HG03064 (cell line): ENCODE results near the gene HSD17B12.

Source experiments
- ATAC-seq: cut with Tn5 transposase; IDR thresholded peaks from one replicate; pipeline ENCODE4 v1.9.1; 2021; ENCODE audit warnings: low read depth; ENCODE audit not compliant: unreplicated experiment

The HSD17B12 gene

GRCh38 chr11:43856993-43857392, 176.5 kb downstream of the HSD17B12 start:
- ATAC-seq = no peak

GRCh38 chr11:43861141-43861540, 180.6 kb downstream of the HSD17B12 start:
- ATAC-seq = no peak

GRCh38 chr11:43866520-43866919, 186.0 kb downstream of the HSD17B12 start:
- ATAC-seq = no peak

GRCh38 chr11:43866969-43867368, 186.4 kb downstream of the HSD17B12 start:
- ATAC-seq = no peak

GRCh38 chr11:43868852-43869567, 188.5 kb downstream of the HSD17B12 start:
- ATAC-seq = peak; percentile 99

GRCh38 chr11:43871051-43871450, 190.5 kb downstream of the HSD17B12 start:
- ATAC-seq = no peak

- no peak for ATAC-seq
Measured at GRCh38 chr11:43872995-43873394, 192.5 kb downstream of the HSD17B12 start.

GRCh38 chr11:43874078-43874477, 193.5 kb downstream of the HSD17B12 start:
- no peak for ATAC-seq

- ATAC-seq = peak; percentile 61
Measured at GRCh38 chr11:43874738-43875137, 194.2 kb downstream of the HSD17B12 start.

- ATAC-seq = no peak
Measured at GRCh38 chr11:43879789-43880639, 199.5 kb downstream of the HSD17B12 start.

- peak; percentile 98 for ATAC-seq
Measured at GRCh38 chr11:43880640-43881159, 200.2 kb downstream of the HSD17B12 start, which contains the start of gene ALKBH3. Gene ALKBH3, plus strand, starts transcription at chr11:43880831. Its CDS starts 1,822 bp downstream, at chr11:43882653.

- no peak for ATAC-seq
Measured at GRCh38 chr11:43892851-43893250, 212.3 kb downstream of the HSD17B12 start.

- no peak for ATAC-seq
Measured at GRCh38 chr11:43894546-43894945, 214.0 kb downstream of the HSD17B12 start.

GRCh38 chr11:43895601-43896000, 215.1 kb downstream of the HSD17B12 start:
- ATAC-seq = no peak

GRCh38 chr11:43898574-43898973, 218.0 kb downstream of the HSD17B12 start:
- ATAC-seq = no peak

- no peak for ATAC-seq
Measured at GRCh38 chr11:43899094-43899493, 218.6 kb downstream of the HSD17B12 start.

- ATAC-seq = no peak
Measured at GRCh38 chr11:43901551-43901950, 221.0 kb downstream of the HSD17B12 start.

- no peak for ATAC-seq
Measured at GRCh38 chr11:43903078-43903477, 222.5 kb downstream of the HSD17B12 start.

- ATAC-seq = no peak
Measured at GRCh38 chr11:43903969-43904368, 223.4 kb downstream of the HSD17B12 start.

- no peak for ATAC-seq
Measured at GRCh38 chr11:43904742-43905535, 224.4 kb downstream of the HSD17B12 start.

- ATAC-seq = no peak
Measured at GRCh38 chr11:43905813-43906241, 225.3 kb downstream of the HSD17B12 start.
